VCaP (cell line): ENCODE data around the gene SLC9A1.
A peak's percentile ranks its signal among the peaks of the same experiment; 100 is the strongest.

ENCODE experiments used
- H3K27ac ChIP-seq: fragments of 450-650 bp; 2 replicates; pipeline ENCODE4 v1.5.1; 2017
- CTCF ChIP-seq: fragments of 450-650 bp; conservative IDR thresholded peaks from 2 replicates; pipeline ENCODE4 v1.5.1; 2017; ENCODE audit warnings: mild to moderate bottlenecking, moderate library complexity

SLC9A1 gene

DNA sequence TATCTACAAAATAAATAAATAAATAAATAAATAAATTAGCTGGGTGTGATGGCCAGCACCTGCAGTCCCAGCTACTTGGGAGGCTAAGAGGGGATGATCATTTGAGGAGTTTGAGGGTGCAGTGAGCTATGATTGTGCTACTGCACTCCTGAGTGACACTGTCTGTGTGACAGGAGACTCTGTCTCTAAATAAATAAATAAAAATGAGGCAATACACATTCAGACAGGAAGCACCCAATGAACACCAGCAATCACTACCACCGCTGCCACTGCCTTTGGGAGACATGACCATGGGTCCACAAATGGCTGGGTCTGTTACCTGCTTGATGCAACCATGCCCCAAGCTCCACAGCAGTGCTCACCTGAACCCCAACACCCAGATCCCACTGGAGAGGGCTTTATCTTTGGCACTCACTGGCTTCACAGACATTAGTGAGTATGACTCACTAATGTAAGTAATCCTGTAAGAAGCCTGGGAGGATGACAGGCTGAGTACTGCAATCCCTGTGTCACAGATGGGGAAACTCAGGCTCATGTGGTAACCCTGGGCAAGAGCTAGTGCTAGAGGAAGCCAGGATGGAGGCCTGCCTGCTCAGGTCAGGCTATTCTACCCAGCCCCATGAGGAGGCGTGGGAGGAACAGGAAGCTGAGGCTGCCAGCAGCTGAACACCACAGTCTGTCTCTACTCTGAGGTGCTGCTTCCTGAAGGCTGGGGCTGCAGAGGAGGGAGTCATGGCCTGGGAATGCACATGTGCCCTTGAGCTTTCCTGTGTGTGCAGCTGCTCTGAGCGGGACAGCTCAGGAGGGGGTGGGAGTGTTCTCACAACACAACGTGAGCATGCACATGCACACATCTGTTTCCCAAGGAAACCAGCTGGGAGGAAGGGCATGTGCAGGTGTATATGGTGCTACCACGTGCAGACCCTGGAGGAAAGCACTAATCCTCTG lies 43.0 kb downstream of the SLC9A1 start:
- peak; percentile 28 for TF ChIP-seq CTCF
- H3K27ac ChIP-seq: peak overlapping the region; percentile 16; the same call in 1 of the 2 replicates

DNA sequence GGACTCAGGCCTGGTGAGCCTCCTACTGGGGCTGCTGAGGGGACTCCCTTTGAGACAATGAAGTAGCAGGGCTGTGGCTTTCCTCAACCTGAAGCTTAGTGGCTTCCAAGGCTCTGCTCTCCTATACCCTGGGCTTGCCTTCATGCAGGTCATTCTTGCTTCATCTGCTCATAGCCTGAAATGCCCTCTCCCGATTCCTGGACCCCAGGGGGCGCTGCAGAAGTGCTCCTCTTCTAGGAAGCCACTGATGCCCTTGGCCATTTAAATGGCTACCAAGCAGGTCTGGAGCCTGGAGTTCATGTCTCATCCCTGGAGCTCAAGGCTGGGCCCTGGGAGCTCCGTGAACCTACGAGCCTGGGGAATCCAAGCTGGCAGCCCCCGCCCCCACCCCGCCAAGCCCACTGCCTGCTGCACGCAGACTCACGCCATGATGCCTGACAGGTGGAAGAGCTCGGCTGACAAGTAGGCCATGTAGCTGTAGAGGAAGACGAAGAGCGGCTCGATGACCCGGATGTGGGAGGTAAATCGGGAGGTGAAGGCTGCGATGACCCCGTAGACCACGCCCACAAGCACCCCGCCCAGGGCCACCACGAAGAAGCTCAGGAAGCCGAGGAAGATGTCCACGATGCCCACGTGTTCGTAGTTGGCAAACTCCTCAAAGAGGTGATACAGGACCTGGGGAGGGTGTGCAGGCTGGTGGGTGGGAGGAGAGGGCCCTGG lies 45.7 kb downstream of the SLC9A1 start:
- peak; percentile 35; the same call in 1 of the 2 replicates for TF ChIP-seq CTCF
- H3K27ac ChIP-seq: no peak overlapping the region

DNA sequence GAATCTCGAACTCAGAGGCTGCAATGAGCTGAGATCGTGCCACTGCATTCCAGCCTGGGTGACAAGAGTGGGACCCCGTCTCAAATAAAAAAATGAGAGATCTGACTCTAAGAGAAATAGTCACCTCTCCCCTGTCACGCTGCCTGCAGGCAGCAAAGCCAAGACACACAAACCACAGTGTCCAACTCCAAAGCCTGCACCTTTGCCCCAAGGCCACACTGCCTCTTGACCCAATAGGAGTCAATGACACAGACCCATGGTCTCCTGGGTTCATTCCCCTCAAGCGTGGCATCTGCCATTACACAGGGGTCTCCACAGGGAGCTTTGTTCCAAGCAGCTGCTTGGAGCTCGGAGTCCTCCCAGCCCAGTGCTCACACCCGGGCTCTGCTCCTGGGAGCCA lies 46.3 kb downstream of the SLC9A1 start:
- TF ChIP-seq CTCF: no peak
- no peak overlapping the region for H3K27ac ChIP-seq

GRCh38 chr1:27106561-27107323 lies 48.2 kb downstream of the SLC9A1 start:
- H3K27ac ChIP-seq: no peak overlapping the region
- TF ChIP-seq CTCF: no peak

GRCh38 chr1:27105018-27105417 lies 49.9 kb downstream of the SLC9A1 start:
- H3K27ac ChIP-seq: no peak overlapping the region
- TF ChIP-seq CTCF: no peak

GRCh38 chr1:27103498-27103897 lies 51.4 kb downstream of the SLC9A1 start:
- H3K27ac ChIP-seq: no peak overlapping the region
- no peak for TF ChIP-seq CTCF
